Activated T-cell treated with anti-CD3 and anti-CD28 coated beads, Interleukin-2, amount 50 U/mL, for 4 hours (primary cell): ENCODE measurements around the gene DHFR. TPM values are rescaled to one million over a fixed set of nuclear protein-coding genes. Genes with fewer than 3 reads are reported as not detected.
"Not testable (repeated sequence)": the region's sequence is repeated elsewhere in the genome, so short reads cannot be mapped to it uniquely, and the experiment has no call there.

ENCODE experiments used
- ATAC-seq, 2 donors: fragments of 200-7000 bp; cut with Tn5 transposase; one replicate each; pipeline ENCODE4 v1.10.0; 2021
- DNase-seq: peaks from one replicate; pipeline ENCODE4 v3.0.0-alpha.2; 2020
- H3K27me3 Mint-ChIP-seq: one replicate; pipeline ENCODE4 v1.8.0; 2021; ENCODE audit warnings: low read depth, mixed read lengths
- H3K36me3 Mint-ChIP-seq: one replicate; pipeline ENCODE4 v1.8.0; 2022; ENCODE audit warnings: mixed read lengths; ENCODE audit not compliant: insufficient read depth
- H3K4me1 Mint-ChIP-seq: one replicate; pipeline ENCODE4 v1.8.0; 2021; ENCODE audit warnings: low read depth, mixed read lengths
- H3K4me3 Mint-ChIP-seq: one replicate; pipeline ENCODE4 v1.8.0; 2021; ENCODE audit warnings: mild to moderate bottlenecking, moderate library complexity, mixed read lengths
- H3K9me3 Mint-ChIP-seq: one replicate; pipeline ENCODE4 v1.8.0; 2021; ENCODE audit warnings: mixed read lengths
- total RNA-seq, 3 donors: library from RNA; stranded (reverse); gene quantifications; one replicate each; pipeline ENCODE4 v1.2.1, GENCODE V29; 2021

DHFR gene
- total RNA-seq, 3 donors from 2014 or later: 29.4 to 42.1 (median 32.2) TPM

- Mint-ChIP-seq H3K9me3 (no peaks in the 10 kb centered on the region), H3K4me3 (no peak overlapping the region), H3K36me3 (peaks cover 34% of the 10 kb centered on the region), H3K27me3 (no peaks in the 10 kb centered on the region), H3K4me1 (peaks cover 25% of the 10 kb centered on the region)
- ATAC-seq: peak in 1 of 2 donors; percentile 23
- no peak for DNase-seq
Measured at GRCh38 chr5:80668016-80668969, 13.5 kb upstream of the DHFR start.

- H3K9me3 Mint-ChIP-seq: no peaks in the 10 kb centered on the region
- H3K27me3 Mint-ChIP-seq: no peaks in the 10 kb centered on the region
- DNase-seq (no peak), ATAC-seq (no peak)
- no peak overlapping the region for H3K4me3 Mint-ChIP-seq
- peaks cover 26% of the 10 kb centered on the region for H3K4me1 Mint-ChIP-seq
- peaks cover 33% of the 10 kb centered on the region for H3K36me3 Mint-ChIP-seq
Measured at GRCh38 chr5:80667384-80667783, 12.6 kb upstream of the DHFR start.

- Mint-ChIP-seq H3K36me3 (peaks cover 34% of the 10 kb centered on the region), H3K4me1 (peaks cover 31% of the 10 kb centered on the region), H3K4me3 (no peak overlapping the region), H3K27me3 (no peaks in the 10 kb centered on the region), H3K9me3 (no peaks in the 10 kb centered on the region)
- no peak for ATAC-seq
- DNase-seq: no peak
Measured at GRCh38 chr5:80665057-80665456, 10.3 kb upstream of the DHFR start.

GRCh38 chr5:80662108-80662507 is 7.3 kb upstream of the DHFR start:
- H3K4me3 Mint-ChIP-seq: no peak overlapping the region
- DNase-seq: no peak
- peaks cover 41% of the 10 kb centered on the region for H3K36me3 Mint-ChIP-seq
- H3K4me1 Mint-ChIP-seq: peaks cover 28% of the 10 kb centered on the region
- H3K9me3 Mint-ChIP-seq: no peaks in the 10 kb centered on the region
- no peaks in the 10 kb centered on the region for H3K27me3 Mint-ChIP-seq
- peak in 1 of 2 donors; percentile 56 for ATAC-seq

- not testable (repeated sequence) for ATAC-seq, DNase-seq, H3K4me3 Mint-ChIP-seq, H3K27me3 Mint-ChIP-seq, H3K9me3 Mint-ChIP-seq
- Mint-ChIP-seq H3K36me3 (peaks cover 40% of the 10 kb centered on the region), H3K4me1 (peaks cover 34% of the 10 kb centered on the region)
Measured at GRCh38 chr5:80660661-80661060, 5.9 kb upstream of the DHFR start.

GRCh38 chr5:80659106-80659505 is 4.3 kb upstream of the DHFR start:
- Mint-ChIP-seq H3K9me3 (no peaks in the 10 kb centered on the region), H3K4me3 (no peak overlapping the region), H3K36me3 (peaks cover 34% of the 10 kb centered on the region), H3K27me3 (no peaks in the 10 kb centered on the region), H3K4me1 (peaks cover 26% of the 10 kb centered on the region)
- DNase-seq: no peak
- no peak for ATAC-seq

GRCh38 chr5:80656425-80656824 is 1.6 kb upstream of the DHFR start:
- ATAC-seq (no peak), DNase-seq (no peak)
- Mint-ChIP-seq H3K4me1 (peaks cover 26% of the 10 kb centered on the region), H3K27me3 (no peaks in the 10 kb centered on the region), H3K9me3 (no peaks in the 10 kb centered on the region), H3K4me3 (peak overlapping the region; percentile 85), H3K36me3 (peaks cover 34% of the 10 kb centered on the region)

GRCh38 chr5:80655231-80655774 is 520 bp upstream of the DHFR start:
- Mint-ChIP-seq H3K4me1 (peaks cover 22% of the 10 kb centered on the region), H3K27me3 (no peaks in the 10 kb centered on the region), H3K9me3 (no peaks in the 10 kb centered on the region), H3K4me3 (peak overlapping the region; percentile 85), H3K36me3 (peaks cover 26% of the 10 kb centered on the region)
- no peak for ATAC-seq
- DNase-seq: no peak

- no peak for DNase-seq
- peak overlapping the region; percentile 85 for H3K4me3 Mint-ChIP-seq
- ATAC-seq: peak in 1 of 2 donors; percentile 0
- H3K9me3 Mint-ChIP-seq: no peaks in the 10 kb centered on the region
- no peaks in the 10 kb centered on the region for H3K27me3 Mint-ChIP-seq
- H3K36me3 Mint-ChIP-seq: peaks cover 16% of the 10 kb centered on the region
- H3K4me1 Mint-ChIP-seq: peaks cover 22% of the 10 kb centered on the region
Measured at GRCh38 chr5:80654054-80654390, 761 bp downstream of the DHFR start.

GRCh38 chr5:80653502-80653901 is 1.3 kb downstream of the DHFR start:
- ATAC-seq (no peak), DNase-seq (no peak)
- peaks cover 22% of the 10 kb centered on the region for H3K4me1 Mint-ChIP-seq
- H3K36me3 Mint-ChIP-seq: peaks cover 16% of the 10 kb centered on the region
- no peaks in the 10 kb centered on the region for H3K9me3 Mint-ChIP-seq
- H3K4me3 Mint-ChIP-seq: peak overlapping the region; percentile 85
- no peaks in the 10 kb centered on the region for H3K27me3 Mint-ChIP-seq

- Mint-ChIP-seq H3K9me3 (no peaks in the 10 kb centered on the region), H3K36me3 (peaks cover 37% of the 10 kb centered on the region), H3K4me3 (no peak overlapping the region), H3K27me3 (no peaks in the 10 kb centered on the region), H3K4me1 (no peaks in the 10 kb centered on the region)
- ATAC-seq: no peak
- no peak for DNase-seq
Measured at GRCh38 chr5:80646926-80647325, 7.9 kb downstream of the DHFR start.

GRCh38 chr5:80644900-80645299 is 9.9 kb downstream of the DHFR start:
- ATAC-seq (no peak), DNase-seq (no peak)
- Mint-ChIP-seq H3K4me1 (no peaks in the 10 kb centered on the region), H3K27me3 (no peaks in the 10 kb centered on the region), H3K9me3 (no peaks in the 10 kb centered on the region), H3K4me3 (no peak overlapping the region), H3K36me3 (peaks cover 49% of the 10 kb centered on the region)

GRCh38 chr5:80641353-80641752 is 13.4 kb downstream of the DHFR start:
- no peak for DNase-seq
- H3K36me3 Mint-ChIP-seq: peaks cover 56% of the 10 kb centered on the region
- no peaks in the 10 kb centered on the region for H3K4me1 Mint-ChIP-seq
- no peak overlapping the region for H3K4me3 Mint-ChIP-seq
- no peaks in the 10 kb centered on the region for H3K27me3 Mint-ChIP-seq
- H3K9me3 Mint-ChIP-seq: no peaks in the 10 kb centered on the region
- no peak for ATAC-seq

- no peak for DNase-seq
- Mint-ChIP-seq H3K27me3 (no peaks in the 10 kb centered on the region), H3K4me1 (no peaks in the 10 kb centered on the region), H3K36me3 (peaks cover 25% of the 10 kb centered on the region), H3K4me3 (no peak overlapping the region), H3K9me3 (no peaks in the 10 kb centered on the region)
- ATAC-seq: no peak
Measured at GRCh38 chr5:80634193-80634592, 20.6 kb downstream of the DHFR start.

- Mint-ChIP-seq H3K27me3 (no peaks in the 10 kb centered on the region), H3K4me1 (no peaks in the 10 kb centered on the region), H3K36me3 (peaks cover 16% of the 10 kb centered on the region), H3K9me3 (no peaks in the 10 kb centered on the region), H3K4me3 (no peak overlapping the region)
- ATAC-seq: no peak
- DNase-seq: no peak
Measured at GRCh38 chr5:80632700-80633099, 22.1 kb downstream of the DHFR start.
